ENCODE data around the gene CERS6. TPM values are rescaled to one million over a fixed set of nuclear protein-coding genes. Genes with fewer than 3 reads are reported as not detected.

CERS6 gene
- total RNA-seq, 1 donor from 2014 or later = 58.6 TPM

- intact Hi-C loops (cut with DNase I) = loop anchor here (5.0 kb wide), 1 partner anchor 353 kb away; no protein-coding TSS in a partner anchor
- peak; percentile 86 for DNase-seq (ENCODE audit: low spot score)
These were observed 243.9 kb downstream of the CERS6 start for GRCh38 chr2:168699844-168700417.

GRCh38 chr2:168700615-168701245 lies 244.7 kb downstream of the CERS6 start:
- DNase-seq (ENCODE audit: low spot score) = no peak
- intact Hi-C loops (cut with DNase I) = no loop called here

GRCh38 chr2:168702579-168702978 lies 246.5 kb downstream of the CERS6 start:
- no peak for DNase-seq (ENCODE audit: low spot score)
- intact Hi-C loops (cut with DNase I) = no loop called here

- intact Hi-C loops (cut with DNase I) = no loop called here
- DNase-seq (ENCODE audit: low spot score) = no peak
These were observed 247.9 kb downstream of the CERS6 start for GRCh38 chr2:168703926-168704325.

GRCh38 chr2:168705534-168706470 lies 249.7 kb downstream of the CERS6 start:
- no peak for DNase-seq (ENCODE audit: low spot score)
- intact Hi-C loops (cut with DNase I) = no loop called here

- intact Hi-C loops (cut with DNase I) = no loop called here
- DNase-seq (ENCODE audit: low spot score) = no peak
These were observed 250.7 kb downstream of the CERS6 start for GRCh38 chr2:168706806-168707205.

- DNase-seq (ENCODE audit: low spot score) = no peak
- intact Hi-C loops (cut with DNase I) = no loop called here
These were observed 252.0 kb downstream of the CERS6 start for GRCh38 chr2:168708080-168708479.

GRCh38 chr2:168710754-168711467 lies 254.8 kb downstream of the CERS6 start:
- DNase-seq (ENCODE audit: low spot score) = no peak
- intact Hi-C loops (cut with DNase I) = no loop called here

GRCh38 chr2:168712053-168712452 lies 256.0 kb downstream of the CERS6 start:
- intact Hi-C loops (cut with DNase I) = no loop called here
- no peak for DNase-seq (ENCODE audit: low spot score)

GRCh38 chr2:168713325-168713724 lies 257.3 kb downstream of the CERS6 start:
- intact Hi-C loops (cut with DNase I) = no loop called here
- no peak for DNase-seq (ENCODE audit: low spot score)

GRCh38 chr2:168715849-168716248 lies 259.8 kb downstream of the CERS6 start:
- intact Hi-C loops (cut with DNase I) = no loop called here
- DNase-seq (ENCODE audit: low spot score) = no peak

GRCh38 chr2:168716839-168717238 lies 260.8 kb downstream of the CERS6 start:
- intact Hi-C loops (cut with DNase I) = no loop called here
- DNase-seq (ENCODE audit: low spot score) = no peak

GRCh38 chr2:168717790-168718502 lies 261.9 kb downstream of the CERS6 start:
- no peak for DNase-seq (ENCODE audit: low spot score)
- intact Hi-C loops (cut with DNase I) = no loop called here

- no peak for DNase-seq (ENCODE audit: low spot score)
- intact Hi-C loops (cut with DNase I) = no loop called here
These were observed 262.6 kb downstream of the CERS6 start for GRCh38 chr2:168718622-168719021.

- DNase-seq (ENCODE audit: low spot score) = no peak
- intact Hi-C loops (cut with DNase I) = no loop called here
These were observed 263.4 kb downstream of the CERS6 start for GRCh38 chr2:168719446-168719845.

- no peak for DNase-seq (ENCODE audit: low spot score)
- intact Hi-C loops (cut with DNase I) = loop anchor here (5.0 kb wide), 1 partner anchor 35 kb away; no protein-coding TSS in a partner anchor
These were observed 266.5 kb downstream of the CERS6 start for GRCh38 chr2:168722592-168722991.

GRCh38 chr2:168723275-168723899 lies 267.3 kb downstream of the CERS6 start:
- intact Hi-C loops (cut with DNase I) = loop anchor here (5.0 kb wide), 1 partner anchor 34 kb away; no protein-coding TSS in a partner anchor
- DNase-seq (ENCODE audit: low spot score) = no peak

GRCh38 chr2:168726375-168726774 lies 270.3 kb downstream of the CERS6 start:
- DNase-seq (ENCODE audit: low spot score) = no peak
- intact Hi-C loops (cut with DNase I) = no loop called here

Data from cardiac septum (tissue), 1 donor.